MCF 10A (cell line): ENCODE measurements around the gene WNT7A. TPM values are rescaled to one million over a fixed set of nuclear protein-coding genes. Genes with fewer than 3 reads are reported as not detected.
A peak's percentile ranks its signal among the peaks of the same experiment; 100 is the strongest.

Experiments
- BruUV-seq: library from RNA; stranded (reverse); fragments of 400-500 nt; replicated peaks from 2 replicates; lab custom pipeline; 2021; lab: Mats Ljungman, UMichigan
- CTCF ChIA-PET: fragments of 300-600 bp; sonication (Branson Sonifier 250); formaldehyde crosslinking; extraction: SDS; loops from one replicate; lab custom pipeline; 2021; ENCODE audit warnings: antibody characterized with exemption, inconsistent platforms; lab: Yijun Ruan, JAX
- POLR2A ChIA-PET: fragments of 300-600, 350-650 bp; sonication (Branson Sonifier 250); formaldehyde crosslinking; extraction: SDS; loops from one replicate; lab custom pipeline; 2020; ENCODE audit warnings: antibody characterized with exemption, inconsistent platforms; lab: Yijun Ruan, JAX
- DNase-seq: peaks from one replicate; pipeline ENCODE4 v3.0.0-alpha.2; 2018; ENCODE audit not compliant: unreplicated experiment
- H3K27ac Mint-ChIP-seq: one replicate; pipeline ENCODE4 v1.8.0; 2022; ENCODE audit warnings: mild to moderate bottlenecking, low read depth, mixed read lengths; ENCODE audit not compliant: unreplicated experiment
- H3K27me3 Mint-ChIP-seq: one replicate; pipeline ENCODE4 v1.8.0; 2022; ENCODE audit warnings: mixed read lengths; ENCODE audit not compliant: insufficient read depth, unreplicated experiment
- H3K36me3 Mint-ChIP-seq: one replicate; pipeline ENCODE4 v1.8.0; 2022; ENCODE audit warnings: mild to moderate bottlenecking, moderate library complexity, mixed read lengths; ENCODE audit not compliant: insufficient read depth, unreplicated experiment
- H3K4me1 Mint-ChIP-seq: one replicate; pipeline ENCODE4 v1.8.0; 2022; ENCODE audit warnings: mixed read lengths; ENCODE audit not compliant: insufficient read depth, unreplicated experiment
- H3K4me3 Mint-ChIP-seq: one replicate; pipeline ENCODE4 v1.8.0; 2022; ENCODE audit warnings: mild to moderate bottlenecking, moderate library complexity, mixed read lengths; ENCODE audit not compliant: unreplicated experiment
- H3K9me3 Mint-ChIP-seq: one replicate; pipeline ENCODE4 v1.8.0; 2022; ENCODE audit warnings: mixed read lengths; ENCODE audit not compliant: unreplicated experiment
- intact Hi-C: fragments of 100-400 bp; cut with micrococcal nuclease; formaldehyde crosslinking; loops from 2 replicates; pipeline ENCODE4 v1.14.1; 2022
- total RNA-seq: library from RNA; stranded (reverse); gene quantifications from 2 replicates; pipeline ENCODE4 v1.2.3, GENCODE V29; 2022
- TF ChIP-seq, protein P1 (sequence below): fragments of 200-600 bp; IDR thresholded peaks from one replicate; pipeline ENCODE4 v1.8.0; 2022; ENCODE audit warnings: antibody characterized with exemption, mild to moderate bottlenecking; ENCODE audit not compliant: unreplicated experiment

The WNT7A gene
- total RNA-seq, 1 experiment from 2014 or later: 0.47 TPM

DNA sequence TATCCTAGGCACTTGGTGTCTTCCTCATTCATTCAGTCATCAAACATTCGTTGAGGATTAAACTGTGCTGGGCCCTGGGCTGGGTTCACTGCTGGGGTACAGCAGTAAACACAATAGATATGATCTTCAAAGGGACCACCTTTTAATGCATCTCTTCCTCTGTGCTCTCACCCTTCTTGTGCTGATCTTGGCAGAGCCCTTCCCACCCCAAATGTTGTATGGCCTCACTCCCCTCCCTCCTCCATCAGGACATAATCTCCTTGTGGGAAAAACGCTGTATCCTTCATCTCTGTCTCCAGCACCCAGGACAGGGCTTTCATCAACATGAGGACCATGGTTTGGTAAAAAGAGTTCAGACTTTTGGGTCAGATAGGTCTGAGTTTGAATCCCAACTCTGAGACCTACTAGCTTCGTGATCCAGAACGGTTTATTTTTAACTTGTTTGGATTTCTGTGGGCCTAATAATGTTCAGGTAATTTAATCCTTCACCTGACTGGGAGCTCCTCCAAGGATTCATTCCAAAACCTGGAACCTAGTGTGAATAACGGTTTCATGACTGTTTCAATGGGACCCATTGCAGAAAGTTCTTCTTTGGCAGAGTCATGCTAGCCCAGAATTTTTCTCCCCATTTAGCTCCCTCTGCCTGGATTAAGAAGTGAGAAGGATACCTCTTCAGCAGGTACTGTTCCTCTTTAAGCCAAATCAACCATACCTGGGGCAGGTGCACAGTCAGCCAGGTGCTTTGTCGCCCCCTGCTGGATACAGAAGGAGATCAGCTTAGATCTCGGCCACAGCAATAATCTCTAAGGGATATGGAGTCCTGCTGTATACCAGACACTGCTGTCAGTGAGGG, 5.2 kb upstream of the WNT7A start:
- H3K9me3 Mint-ChIP-seq: no peaks in the 10 kb centered on the region
- no peak overlapping the region for H3K27ac Mint-ChIP-seq
- no TSS peak for BruUV-seq
- peaks cover 1% of the 10 kb centered on the region for H3K4me1 Mint-ChIP-seq
- ChIA-PET CTCF (interaction anchor here (0.5 to 14.2 kb wide), 48 partner anchors 8 to 758 kb away, joined by 3 to 597 read pairs (median 4); no protein-coding TSS in a partner anchor), POLR2A (interaction anchor here (0.6 to 1.8 kb wide), 5 partner anchors 20 to 293 kb away, joined by 3 to 13 read pairs (median 4); partner anchors contain the start of genes CHCHD4, LSM3, TMEM43 and XPC)
- no peak overlapping the region for H3K4me3 Mint-ChIP-seq
- TF ChIP-seq, protein P1, sequence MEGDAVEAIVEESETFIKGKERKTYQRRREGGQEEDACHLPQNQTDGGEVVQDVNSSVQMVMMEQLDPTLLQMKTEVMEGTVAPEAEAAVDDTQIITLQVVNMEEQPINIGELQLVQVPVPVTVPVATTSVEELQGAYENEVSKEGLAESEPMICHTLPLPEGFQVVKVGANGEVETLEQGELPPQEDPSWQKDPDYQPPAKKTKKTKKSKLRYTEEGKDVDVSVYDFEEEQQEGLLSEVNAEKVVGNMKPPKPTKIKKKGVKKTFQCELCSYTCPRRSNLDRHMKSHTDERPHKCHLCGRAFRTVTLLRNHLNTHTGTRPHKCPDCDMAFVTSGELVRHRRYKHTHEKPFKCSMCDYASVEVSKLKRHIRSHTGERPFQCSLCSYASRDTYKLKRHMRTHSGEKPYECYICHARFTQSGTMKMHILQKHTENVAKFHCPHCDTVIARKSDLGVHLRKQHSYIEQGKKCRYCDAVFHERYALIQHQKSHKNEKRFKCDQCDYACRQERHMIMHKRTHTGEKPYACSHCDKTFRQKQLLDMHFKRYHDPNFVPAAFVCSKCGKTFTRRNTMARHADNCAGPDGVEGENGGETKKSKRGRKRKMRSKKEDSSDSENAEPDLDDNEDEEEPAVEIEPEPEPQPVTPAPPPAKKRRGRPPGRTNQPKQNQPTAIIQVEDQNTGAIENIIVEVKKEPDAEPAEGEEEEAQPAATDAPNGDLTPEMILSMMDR: peak; percentile 82
- intact Hi-C loops: loop anchor here (1.0 to 5.0 kb wide), 2 partner anchors 227 to 388 kb away; no protein-coding TSS in a partner anchor
- DNase-seq: peak; percentile 75
- H3K27me3 Mint-ChIP-seq: peaks cover 34% of the 10 kb centered on the region
- H3K36me3 Mint-ChIP-seq: no peaks in the 10 kb centered on the region

DNA sequence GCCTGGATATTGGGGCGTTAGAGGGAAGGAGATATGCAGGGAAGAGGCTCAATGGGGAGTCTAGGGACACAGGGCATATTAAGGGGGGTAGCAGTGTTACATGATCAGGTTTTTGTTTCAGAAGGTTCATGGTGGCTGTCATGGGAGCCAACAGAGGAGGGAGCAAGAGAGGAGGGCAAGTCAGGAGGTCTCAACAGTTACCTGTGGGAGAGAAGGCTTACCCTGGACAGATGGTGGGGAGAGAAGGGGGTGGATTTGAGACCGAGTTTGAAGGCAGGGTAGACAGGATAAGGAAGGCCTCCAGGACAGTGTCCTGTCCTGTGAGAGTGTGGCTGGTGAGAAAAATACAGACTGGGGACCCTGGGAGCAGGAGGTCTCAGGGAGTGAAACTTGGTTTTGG, 3.8 kb upstream of the WNT7A start:
- POLR2A ChIA-PET: interaction anchor here (0.9 kb wide), 1 partner anchor 242 kb away, joined by 3 read pairs; the partner anchor contains the start of genes CHCHD4 and TMEM43

DNA sequence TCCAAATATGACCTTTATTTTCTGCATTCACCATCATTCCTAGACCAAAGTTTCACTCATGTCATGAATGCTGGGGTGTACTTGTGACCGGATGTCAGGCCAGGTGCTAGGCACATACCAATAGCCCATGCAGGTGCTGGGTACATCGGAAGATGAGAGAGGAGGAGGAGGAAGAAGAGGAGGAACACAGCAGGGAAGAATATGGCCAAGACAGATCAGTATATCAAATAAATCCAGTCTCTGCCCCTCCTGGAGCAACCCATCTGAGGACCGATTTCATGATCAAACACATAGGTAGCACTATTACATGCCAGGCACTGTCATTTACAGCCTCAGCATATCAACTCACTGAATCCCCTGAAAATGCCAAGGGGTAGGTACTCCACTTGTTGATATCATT, 3.0 kb upstream of the WNT7A start:
- no TSS peak for BruUV-seq
- POLR2A ChIA-PET: no interaction called here
- Mint-ChIP-seq H3K4me3 (no peak overlapping the region), H3K9me3 (no peaks in the 10 kb centered on the region), H3K36me3 (no peaks in the 10 kb centered on the region), H3K27ac (no peak overlapping the region), H3K27me3 (peaks cover 34% of the 10 kb centered on the region), H3K4me1 (no peaks in the 10 kb centered on the region)
- no peak for DNase-seq
- intact Hi-C loops: loop anchor here (5.0 kb wide), 1 partner anchor 386 kb away; no protein-coding TSS in a partner anchor
- TF ChIP-seq, protein P1: no peak
- CTCF ChIA-PET: interaction anchor here (0.6 to 14.2 kb wide), 3 partner anchors 227 to 790 kb away, joined by 3 to 597 read pairs (median 3); no protein-coding TSS in a partner anchor

More for the DNA sequence above, 3.8 kb upstream of the WNT7A start:
- Mint-ChIP-seq H3K27ac (no peak overlapping the region), H3K9me3 (no peaks in the 10 kb centered on the region), H3K36me3 (no peaks in the 10 kb centered on the region), H3K4me1 (no peaks in the 10 kb centered on the region), H3K4me3 (no peak overlapping the region), H3K27me3 (peaks cover 34% of the 10 kb centered on the region)
- TF ChIP-seq, protein P1: no peak
- no peak for DNase-seq
- BruUV-seq: no TSS peak
- CTCF ChIA-PET: interaction anchor here (0.6 to 14.2 kb wide), 12 partner anchors 23 to 780 kb away, joined by 3 to 597 read pairs (median 4); no protein-coding TSS in a partner anchor
- intact Hi-C loops: loop anchor here (5.0 kb wide), 1 partner anchor 386 kb away; no protein-coding TSS in a partner anchor
